GM23338 (cell line): ENCODE data around the gene FAM53A. TPM values are rescaled to one million over a fixed set of nuclear protein-coding genes. Genes with fewer than 3 reads are reported as not detected.

Source experiments
- ATAC-seq: fragments of 200-7000 bp; cut with Tn5 transposase; 3 replicates; pipeline ENCODE4 v1.9.1; 2020
- DNase-seq: peaks from one replicate; pipeline ENCODE4 v3.0.0-alpha.2; 2015; ENCODE audit warnings: low spot score
- H2AFZ ChIP-seq: fragments of 200-600 bp; sonication (generic); 2 replicates; pipeline ENCODE4 v1.8.0; 2016; ENCODE audit warnings: antibody characterized with exemption, mild to moderate bottlenecking, moderate library complexity
- H3F3A ChIP-seq: fragments of 200-600 bp; sonication (generic); replicated peaks from 2 replicates; pipeline ENCODE4 v1.8.0; 2017; ENCODE audit warnings: antibody characterized with exemption, mixed run types, low read depth
- H3K27ac ChIP-seq: fragments of 200-600 bp; sonication (generic); 2 replicates; pipeline ENCODE4 v1.6.1; 2016; ENCODE audit warnings: low read depth
- H3K27me3 ChIP-seq: fragments of 200-600 bp; sonication (generic); 2 replicates; pipeline ENCODE4 v1.8.0; 2016; ENCODE audit warnings: mild to moderate bottlenecking, mixed run types, moderate library complexity; ENCODE audit not compliant: insufficient read depth
- H3K36me3 ChIP-seq: fragments of 200-600 bp; sonication (generic); 2 replicates; pipeline ENCODE4 v1.8.0; 2016; ENCODE audit warnings: mild to moderate bottlenecking; ENCODE audit not compliant: insufficient read depth
- H3K4me1 ChIP-seq: fragments of 200-600 bp; sonication (generic); 2 replicates; pipeline ENCODE4 v1.8.0; 2016; ENCODE audit warnings: mild to moderate bottlenecking, moderate library complexity; ENCODE audit not compliant: insufficient read depth
- H3K4me2 ChIP-seq: fragments of 200-600 bp; sonication (generic); 2 replicates; pipeline ENCODE4 v1.7.1; 2017; ENCODE audit warnings: mixed run types
- H3K4me3 ChIP-seq: fragments of 200-600 bp; sonication (generic); 2 replicates; pipeline ENCODE4 v1.6.1; 2016; ENCODE audit warnings: mixed run types
- H3K79me2 ChIP-seq: fragments of 200-600 bp; sonication (generic); replicated peaks from 2 replicates; pipeline ENCODE4 v1.8.0; 2017; ENCODE audit warnings: mild to moderate bottlenecking; ENCODE audit not compliant: insufficient read depth
- H3K9me2 ChIP-seq: fragments of 200-600 bp; sonication (generic); 2 replicates; pipeline ENCODE4 v1.8.0; 2017; ENCODE audit not compliant: insufficient read depth
- H4K20me1 ChIP-seq: fragments of 200-600 bp; sonication (generic); replicated peaks from 2 replicates; pipeline ENCODE4 v1.8.0; 2017; ENCODE audit warnings: mild to moderate bottlenecking; ENCODE audit not compliant: insufficient read depth
- H3K27ac Mint-ChIP-seq: 2 replicates; pipeline ENCODE4 v1.8.0; 2020; ENCODE audit warnings: inconsistent platforms, mild to moderate bottlenecking, moderate library complexity, mixed read lengths
- H3K27me3 Mint-ChIP-seq: 3 replicates; pipeline ENCODE4 v1.8.0; 2022; ENCODE audit warnings: low read depth, mild to moderate bottlenecking, moderate library complexity, mixed read lengths, inconsistent platforms; ENCODE audit not compliant: insufficient read depth, poor library complexity
- H3K36me3 Mint-ChIP-seq: 3 replicates; pipeline ENCODE4 v1.8.0; 2021; ENCODE audit warnings: low read depth, mild to moderate bottlenecking, inconsistent platforms, moderate library complexity, mixed read lengths
- H3K4me1 Mint-ChIP-seq: 3 replicates; pipeline ENCODE4 v1.8.0; 2020; ENCODE audit warnings: mild to moderate bottlenecking, inconsistent platforms, mixed read lengths
- H3K4me3 Mint-ChIP-seq: 3 replicates; pipeline ENCODE4 v1.8.0; 2021; ENCODE audit warnings: moderate library complexity, mild to moderate bottlenecking, inconsistent platforms, mixed read lengths
- H3K9me3 Mint-ChIP-seq: 3 replicates; pipeline ENCODE4 v1.8.0; 2020; ENCODE audit warnings: moderate library complexity, mild to moderate bottlenecking, inconsistent platforms, mixed read lengths
- CREB1 ChIP-seq: fragments of 250-450 bp; sonication (Bioruptor Pico); IDR thresholded peaks from 2 replicates; pipeline ENCODE4 v1.5.0; 2020; ENCODE audit warnings: low read depth, mild to moderate bottlenecking, moderate library complexity
- CTCF ChIP-seq, 2 experiments: fragments of 200-600 bp in 1 of 2; sonication (generic) in 1 of 2; conservative IDR thresholded peaks; 2 replicates each; pipeline versions ENCODE4 v1.5.1 to v1.6.1; 2016 to 2017; ENCODE audit warnings: antibody characterized with exemption in 2 of 2, low read depth in 2 of 2, mild to moderate bottlenecking in 2 of 2, moderate library complexity in 1 of 2
- ETS1 ChIP-seq: IDR thresholded peaks from 2 replicates; pipeline ENCODE4 v1.6.1; 2016; ENCODE audit warnings: antibody characterized with exemption
- EZH2 ChIP-seq: fragments of 200-600 bp; sonication (generic); IDR thresholded peaks from one replicate; pipeline ENCODE4 v1.8.0; 2017; ENCODE audit warnings: antibody characterized with exemption, mild to moderate bottlenecking, low read depth; ENCODE audit not compliant: unreplicated experiment
- EZH2phosphoT487 ChIP-seq: fragments of 200-600 bp; sonication (generic); IDR thresholded peaks from one replicate; pipeline ENCODE4 v1.8.1; 2018; ENCODE audit warnings: antibody characterized with exemption; ENCODE audit not compliant: unreplicated experiment
- JUNB ChIP-seq: IDR thresholded peaks from one replicate; pipeline ENCODE4 v1.6.1; 2016; ENCODE audit warnings: antibody characterized with exemption; ENCODE audit not compliant: unreplicated experiment
- NANOG ChIP-seq: IDR thresholded peaks from 2 replicates; pipeline ENCODE4 v1.6.1; 2016; ENCODE audit warnings: antibody characterized with exemption, borderline replicate concordance
- POLR2AphosphoS5 ChIP-seq: IDR thresholded peaks from 2 replicates; pipeline ENCODE4 v1.6.1; 2016; ENCODE audit warnings: antibody characterized with exemption, low read depth
- REST ChIP-seq: IDR thresholded peaks from one replicate; pipeline ENCODE4 v1.6.1; 2018; ENCODE audit warnings: antibody characterized with exemption; ENCODE audit not compliant: unreplicated experiment
- STAT1 ChIP-seq: IDR thresholded peaks from one replicate; pipeline ENCODE4 v1.6.1; 2016; ENCODE audit warnings: antibody characterized with exemption; ENCODE audit not compliant: unreplicated experiment
- ZNF114 ChIP-seq: fragments of 250-450 bp; sonication (Bioruptor Pico); IDR thresholded peaks from 2 replicates; pipeline ENCODE4 v1.5.0; 2020; ENCODE audit warnings: mild to moderate bottlenecking, moderate library complexity
- ZNF331 ChIP-seq: fragments of 250-450 bp; sonication (Bioruptor Pico); IDR thresholded peaks from 2 replicates; pipeline ENCODE4 v1.5.0; 2020; ENCODE audit warnings: low read depth, mild to moderate bottlenecking, moderate library complexity
- ZNF462 ChIP-seq: fragments of 250-450 bp; sonication (Bioruptor Pico); IDR thresholded peaks from 2 replicates; pipeline ENCODE4 v1.5.0; 2020; ENCODE audit warnings: mild to moderate bottlenecking, moderate library complexity
- polyA plus RNA-seq: library from polyadenylated mRNA; unstranded; fragments of >200 nt; fragmentation: Nextera tagmentation; extraction: Ambion mirVana; gene quantifications from 2 replicates; pipeline ENCODE4 v1.2.1, GENCODE V29; 2016
- total RNA-seq: library from RNA; depleted of rRNA; stranded (reverse); fragments of >200 nt; shearing (Covaris generic); gene quantifications from 2 replicates; pipeline ENCODE4 v1.2.3, GENCODE V29; 2014

FAM53A gene
- total and polyA plus RNA-seq, 2 experiments from 2014 or later: 1.1 to 3.1 TPM

GRCh38 chr4:1722551-1723118 is 38.5 kb upstream of the FAM53A start:
- no peaks in the 10 kb centered on the region for H3K27me3 ChIP-seq
- H3K27me3 Mint-ChIP-seq: peaks cover 19% of the 10 kb centered on the region
- H3K4me3 ChIP-seq: peak overlapping the region; percentile 95
- H3K4me3 Mint-ChIP-seq: peak overlapping the region; percentile 97
- ATAC-seq: no peak
- DNase-seq: no peak
- H3K9me3 Mint-ChIP-seq: no peaks in the 10 kb centered on the region; the same call in 2 of the 3 replicates
- TF ChIP-seq ZNF331: no peak
- TF ChIP-seq JUNB: no peak
- no peak for TF ChIP-seq REST
- no peak for TF ChIP-seq EZH2
- no peak for TF ChIP-seq ETS1
- TF ChIP-seq ZNF462 (CRISPR knock-in tag): no peak
- TF ChIP-seq ZNF114 (CRISPR knock-in tag): no peak
- no peak for TF ChIP-seq EZH2phosphoT487
- no peak for TF ChIP-seq CREB1 (CRISPR knock-in tag)
- TF ChIP-seq CTCF (conservative IDR thresholded peaks at IDR 0.05; ENCODE audit: low read depth in 2 of 2): no peak
- no peak for TF ChIP-seq STAT1
- no peak for TF ChIP-seq POLR2AphosphoS5
- TF ChIP-seq NANOG: no peak
- H3K4me1 ChIP-seq: peaks cover 12% of the 10 kb centered on the region; the same call in 1 of the 2 replicates
- H3F3A ChIP-seq: peaks cover 26% of the 10 kb centered on the region
- H3K36me3 Mint-ChIP-seq: peaks cover 55% of the 10 kb centered on the region
- no peak overlapping the region for H2AFZ ChIP-seq
- H4K20me1 ChIP-seq: peaks cover 35% of the 10 kb centered on the region
- H3K27ac ChIP-seq: no peak overlapping the region; the same call in 1 of the 2 replicates
- peaks cover 53% of the 10 kb centered on the region for H3K79me2 ChIP-seq
- H3K4me1 Mint-ChIP-seq: peaks cover 20% of the 10 kb centered on the region
- H3K9me2 ChIP-seq: no peaks in the 10 kb centered on the region
- H3K27ac Mint-ChIP-seq: peak overlapping the region; percentile 94
- peak overlapping the region; percentile 95 for H3K4me2 ChIP-seq
- H3K36me3 ChIP-seq: peaks cover 31% of the 10 kb centered on the region
